Pancreas (tissue), 10 donors: ENCODE data around the gene LPIN1. TPM values are rescaled to one million over a fixed set of nuclear protein-coding genes. Genes with fewer than 3 reads are reported as not detected.
A peak's percentile ranks its signal among the peaks of the same experiment; 100 is the strongest.
"Not testable (repeated sequence)": the region's sequence is repeated elsewhere in the genome, so short reads cannot be mapped to it uniquely, and the experiment has no call there.

ENCODE experiments used
- ATAC-seq, 4 donors: fragments of 200-7000 bp; cut with Tn5 transposase; one replicate each; pipeline versions ENCODE4 v1.8.0 to v1.9.1; 2020; ENCODE audit warnings: mild to moderate bottlenecking in 4 of 4, moderate library complexity in 4 of 4
- DNase-seq, 6 donors: peaks; one replicate each; pipeline ENCODE4 v3.0.0-alpha.2; 2020
- FAIRE-seq: peaks from 2 replicates; lab custom pipeline; 2012; peaks lifted over from hg19 to GRCh38; lab: Jason Lieb, UNC
- H3K27ac ChIP-seq, 4 donors: fragments of 200-600 bp; sonication (generic); 1 replicate in 3 of 4; 2 replicates in 1 of 4; pipeline versions ENCODE4 v1.5.0 to v1.8.0; 2020
- H3K27me3 ChIP-seq, 4 donors: fragments of 200-600 bp; one replicate each; pipeline ENCODE4 v1.8.0; 2021
- H3K36me3 ChIP-seq, 3 donors: fragments of 200-600 bp; sonication (generic) in 1 of 3; one replicate each; pipeline versions ENCODE4 v1.5.0 to v1.8.0; 2020 to 2021
- H3K4me1 ChIP-seq, 3 donors: fragments of 200-600 bp; one replicate each; pipeline ENCODE4 v1.8.0; 2021
- H3K4me3 ChIP-seq, 4 donors: fragments of 200-600 bp; sonication (generic) in 2 of 4; one replicate each; pipeline versions ENCODE4 v1.5.0 to v1.8.0; 2020 to 2021
- H3K9me3 ChIP-seq, 4 donors: fragments of 200-600 bp; one replicate each; pipeline ENCODE4 v1.8.0; 2021
- WGBS, 2 donors: extraction: QIAGEN DNeasy Blood & Tissue Kit; methylation state at CpG; one replicate each; pipeline ENCODE4 v1.1.7; 2013; 5-methylcytosine and 5-hydroxymethylcytosine counted together
- intact Hi-C, 3 donors: fragments of 100-400 bp; cut with DNase I; formaldehyde crosslinking; loops; one replicate each; pipeline versions ENCODE4 v1.11.1 to v1.14.2; 2022
- polyA plus RNA-seq, 2 donors: library from polyadenylated mRNA; stranded (reverse); fragments of 200-250 nt; gene quantifications; one replicate each; pipeline ENCODE4 v1.2.3, GENCODE V29; 2013
- total RNA-seq, 6 donors: library from RNA; stranded (reverse); fragmentation: NEBNext Ultra II Directional in 4 of 6; extraction: Animal tissue kit (Norgen Biotek cat#: 25700) in 4 of 6; gene quantifications; one replicate each; pipeline versions ENCODE4 v1.2.1 to v1.2.4, GENCODE V29; 2021 to 2023
- TF ChIP-seq, protein P1 (sequence below), 4 donors: fragments of 200-600 bp; sonication (generic) in 3 of 4; IDR thresholded peaks; one replicate each; pipeline versions ENCODE4 v1.5.0 to v1.8.0; 2021; ENCODE audit warnings: antibody characterized with exemption in 4 of 4
- donor health status: healthy with polysubstance abuse.
- donor health status: DM: no; HTN: no; CAD: no; lungs with moderate emphysema.
- donor health status: DM: no; HTN: no; CAD: no.
- donor health status: control.
- donor health status: control.
- donor health status: Bipolar disorder and iron deficiency.
- donor health status: DM: yes; HTN: yes; CAD: no.
- donor health status: DM: no; HTN: no; CAD: no.
- donor health status: DM: no; HTN: no; CAD: no.
- donor health status: DM: yes; HTN: yes; CAD: no.

The LPIN1 gene
- total and polyA plus RNA-seq, 8 donors: 7.4 to 16.5 (median 9.9) TPM

GRCh38 chr2:11811036-11811654 lies 64.7 kb downstream of the LPIN1 start:
- FAIRE-seq: no peak
- Histone ChIP-seq H3K4me3 (no peak overlapping the region), H3K36me3 (peaks cover 0 to 4% (median 0%) of the 10 kb centered on the region in 3 donors), H3K27ac (no peak overlapping the region), H3K4me1 (no peaks in the 10 kb centered on the region), H3K27me3 (no peaks in the 10 kb centered on the region), H3K9me3 (no peaks in the 10 kb centered on the region)
- intact Hi-C loops: no loop called here
- no peak for ATAC-seq
- WGBS, 2 donors: 91% methylated on average over 6 of the region's 6 CpGs
- TF ChIP-seq, protein P1, sequence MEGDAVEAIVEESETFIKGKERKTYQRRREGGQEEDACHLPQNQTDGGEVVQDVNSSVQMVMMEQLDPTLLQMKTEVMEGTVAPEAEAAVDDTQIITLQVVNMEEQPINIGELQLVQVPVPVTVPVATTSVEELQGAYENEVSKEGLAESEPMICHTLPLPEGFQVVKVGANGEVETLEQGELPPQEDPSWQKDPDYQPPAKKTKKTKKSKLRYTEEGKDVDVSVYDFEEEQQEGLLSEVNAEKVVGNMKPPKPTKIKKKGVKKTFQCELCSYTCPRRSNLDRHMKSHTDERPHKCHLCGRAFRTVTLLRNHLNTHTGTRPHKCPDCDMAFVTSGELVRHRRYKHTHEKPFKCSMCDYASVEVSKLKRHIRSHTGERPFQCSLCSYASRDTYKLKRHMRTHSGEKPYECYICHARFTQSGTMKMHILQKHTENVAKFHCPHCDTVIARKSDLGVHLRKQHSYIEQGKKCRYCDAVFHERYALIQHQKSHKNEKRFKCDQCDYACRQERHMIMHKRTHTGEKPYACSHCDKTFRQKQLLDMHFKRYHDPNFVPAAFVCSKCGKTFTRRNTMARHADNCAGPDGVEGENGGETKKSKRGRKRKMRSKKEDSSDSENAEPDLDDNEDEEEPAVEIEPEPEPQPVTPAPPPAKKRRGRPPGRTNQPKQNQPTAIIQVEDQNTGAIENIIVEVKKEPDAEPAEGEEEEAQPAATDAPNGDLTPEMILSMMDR (IDR thresholded peaks at IDR 0.05): no peak
- peak in 1 of 6 donors; percentile 1 for DNase-seq

DNA sequence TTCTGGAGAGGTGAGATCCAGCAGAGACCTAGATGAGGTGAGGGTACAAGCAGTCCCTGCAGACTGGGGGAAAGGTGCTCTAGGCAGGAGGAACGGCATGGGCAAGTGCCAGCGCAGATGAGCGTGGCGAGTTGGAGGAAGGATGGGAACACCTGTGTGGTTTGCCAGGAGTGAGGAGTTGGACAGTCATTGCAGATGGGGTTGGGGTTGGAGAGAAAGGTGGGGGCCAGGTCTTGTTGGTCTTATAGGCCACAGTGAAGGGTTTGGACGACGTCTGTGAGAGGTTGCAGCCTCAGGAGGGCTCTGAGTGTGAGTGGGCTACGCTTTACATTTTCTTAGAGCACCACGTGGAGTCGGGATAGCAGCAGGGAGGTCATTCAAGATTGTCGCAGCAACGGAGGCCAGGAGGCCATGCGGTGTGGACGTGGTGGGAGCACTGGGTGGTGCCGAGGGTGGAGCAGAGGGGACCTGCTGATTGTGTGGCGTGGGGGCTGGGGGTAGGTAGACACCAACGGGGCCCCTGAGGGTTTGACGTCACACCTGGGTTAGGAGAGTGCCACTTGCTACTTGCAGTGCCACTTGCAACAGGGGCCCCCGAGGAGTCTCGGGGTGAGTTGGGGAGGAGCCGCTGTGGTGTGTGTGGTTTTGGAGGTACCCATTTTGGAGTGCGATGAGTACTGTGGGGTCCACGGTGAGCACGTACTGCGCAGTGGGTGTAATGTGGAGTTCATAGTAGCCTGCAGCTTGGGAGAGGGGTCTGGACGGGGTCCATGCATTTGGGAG lies 66.2 kb downstream of the LPIN1 start:
- no peak for FAIRE-seq
- no peaks in the 10 kb centered on the region for H3K4me1 ChIP-seq
- no peak for DNase-seq
- no peaks in the 10 kb centered on the region for H3K36me3 ChIP-seq
- H3K4me3 ChIP-seq: no peak overlapping the region
- TF ChIP-seq, protein P1 (IDR thresholded peaks at IDR 0.05): no peak
- no peak overlapping the region for H3K27ac ChIP-seq
- 93 to 96% methylated on average over 25 of the region's 25 CpGs for WGBS, 2 donors
- no peak for ATAC-seq
- H3K27me3 ChIP-seq: no peaks in the 10 kb centered on the region
- H3K9me3 ChIP-seq: no peaks in the 10 kb centered on the region
- intact Hi-C loops: no loop called here

GRCh38 chr2:11813345-11813744 lies 66.9 kb downstream of the LPIN1 start:
- H3K9me3 ChIP-seq, FAIRE-seq, ATAC-seq, H3K36me3 ChIP-seq, H3K27me3 ChIP-seq, H3K4me1 ChIP-seq, H3K4me3 ChIP-seq, DNase-seq, H3K27ac ChIP-seq, intact Hi-C loops: not testable (repeated sequence)
- 83 to 86% methylated on average over 10 of the region's 10 CpGs for WGBS, 2 donors

DNA sequence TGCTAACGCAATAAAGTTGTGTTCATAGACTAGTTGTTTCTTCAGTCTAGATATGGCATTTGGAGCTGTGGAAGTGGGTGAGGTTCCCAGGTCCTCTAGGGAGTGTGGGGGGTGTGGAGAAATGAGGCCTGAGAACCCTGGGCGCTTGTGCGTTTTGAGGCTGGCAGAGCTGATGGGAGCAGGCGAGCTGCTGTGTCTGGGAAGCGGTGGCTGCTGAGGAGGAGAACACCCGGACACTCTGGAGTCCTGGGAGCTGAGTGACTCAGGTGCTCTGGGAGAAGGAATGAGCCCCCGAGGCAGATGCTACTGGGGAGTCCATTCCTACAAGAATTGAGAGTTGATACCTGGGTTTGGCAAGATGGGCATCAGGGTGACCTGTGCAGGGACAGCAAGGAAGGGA lies 67.5 kb downstream of the LPIN1 start:
- WGBS, 2 donors: 91 to 93% methylated on average over 7 of the region's 7 CpGs
- no peaks in the 10 kb centered on the region for H3K27me3 ChIP-seq
- no peaks in the 10 kb centered on the region for H3K9me3 ChIP-seq
- no peaks in the 10 kb centered on the region for H3K36me3 ChIP-seq
- H3K27ac ChIP-seq: no peak overlapping the region
- no peak overlapping the region for H3K4me3 ChIP-seq
- TF ChIP-seq, protein P1 (IDR thresholded peaks at IDR 0.05): no peak
- FAIRE-seq: no peak
- peak in 1 of 6 donors; percentile 4 for DNase-seq
- intact Hi-C loops: no loop called here
- peaks cover 0 to 10% (median 4%) of the 10 kb centered on the region in 3 donors for H3K4me1 ChIP-seq
- no peak for ATAC-seq

GRCh38 chr2:11814979-11815510 lies 68.6 kb downstream of the LPIN1 start:
- ATAC-seq: no peak
- TF ChIP-seq, protein P1 (IDR thresholded peaks at IDR 0.05): no peak
- Histone ChIP-seq H3K4me3 (no peak overlapping the region), H3K36me3 (no peaks in the 10 kb centered on the region), H3K27ac (no peak overlapping the region), H3K4me1 (peaks cover 6 to 18% (median 10%) of the 10 kb centered on the region in 3 donors), H3K27me3 (no peaks in the 10 kb centered on the region), H3K9me3 (no peaks in the 10 kb centered on the region)
- DNase-seq: no peak
- 95 to 96% methylated on average over 13 of the region's 13 CpGs for WGBS, 2 donors
- no peak for FAIRE-seq
- intact Hi-C loops: no loop called here

DNA sequence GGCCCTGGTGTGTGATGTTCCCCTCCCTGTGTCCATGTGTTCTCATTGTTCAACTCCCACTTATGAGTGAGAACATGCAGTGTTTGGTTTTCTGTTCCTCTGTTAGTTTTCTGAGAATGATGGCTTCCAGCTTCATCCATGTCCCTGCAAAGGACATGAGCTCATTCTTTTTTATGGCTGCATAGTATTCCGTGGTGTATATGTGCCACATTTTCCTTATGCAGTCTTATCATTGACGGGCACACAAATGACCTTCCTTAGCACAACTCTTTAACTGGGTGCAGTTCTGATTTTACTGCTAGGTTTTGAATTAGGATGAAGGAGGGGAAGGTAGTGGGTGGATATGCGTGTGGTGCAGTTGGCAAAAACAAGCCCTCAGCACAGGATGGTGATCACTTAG lies 70.5 kb downstream of the LPIN1 start:
- H3K27me3 ChIP-seq, H3K9me3 ChIP-seq, FAIRE-seq, ATAC-seq, DNase-seq, H3K4me3 ChIP-seq, H3K27ac ChIP-seq, intact Hi-C loops, H3K36me3 ChIP-seq: not testable (repeated sequence)
- peaks cover 6 to 18% (median 10%) of the 10 kb centered on the region in 3 donors for H3K4me1 ChIP-seq
- WGBS, 2 donors: 93 to 97% methylated on average over 3 of the region's 3 CpGs
